HG02610 (cell line): ENCODE data around the gene UBE2J1.
A peak's percentile ranks its signal among the peaks of the same experiment; 100 is the strongest.

Source experiments
- ATAC-seq: cut with Tn5 transposase; IDR thresholded peaks from one replicate; pipeline ENCODE4 v1.9.1; 2021; ENCODE audit warnings: mild to moderate bottlenecking, moderate library complexity; ENCODE audit not compliant: unreplicated experiment

Gene UBE2J1

DNA sequence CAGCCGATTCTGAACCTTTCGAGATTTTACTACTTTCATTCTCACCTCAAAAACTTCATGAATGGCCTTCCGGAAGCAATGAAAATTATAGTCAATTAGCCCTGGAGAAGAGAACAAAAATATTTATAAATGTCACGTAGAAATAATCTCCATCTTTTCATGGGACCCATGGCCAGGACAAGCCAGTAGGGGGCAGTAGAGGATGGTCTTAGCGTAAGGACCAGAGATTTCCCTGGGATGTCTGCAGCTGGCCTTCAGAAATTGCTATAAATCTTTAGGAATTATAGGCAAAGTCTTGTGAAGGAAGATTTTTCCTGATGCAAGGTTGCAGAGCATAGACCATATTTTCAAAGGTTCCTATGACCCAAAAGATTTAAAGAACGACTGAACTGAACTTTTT is 15.6 kb upstream of the UBE2J1 start:
- ATAC-seq: no peak

DNA sequence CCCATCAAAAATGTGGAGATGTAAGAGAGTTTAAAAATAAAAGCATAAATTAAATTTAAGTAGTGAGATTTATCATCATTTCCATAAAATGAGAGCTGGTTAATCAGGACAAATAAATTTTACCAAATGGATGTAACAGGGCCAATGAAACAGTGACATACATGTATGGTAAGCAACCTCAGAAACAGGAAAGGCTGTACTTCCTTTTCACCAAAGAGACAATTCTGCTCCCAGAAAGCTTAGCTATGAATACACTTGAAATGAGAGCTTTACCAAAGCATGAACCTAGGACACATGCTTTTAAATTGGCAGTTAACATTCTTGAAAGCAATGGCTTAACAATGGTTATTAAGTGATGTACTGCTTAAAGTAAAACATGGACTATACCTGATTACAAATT is 12.1 kb upstream of the UBE2J1 start:
- no peak for ATAC-seq

DNA sequence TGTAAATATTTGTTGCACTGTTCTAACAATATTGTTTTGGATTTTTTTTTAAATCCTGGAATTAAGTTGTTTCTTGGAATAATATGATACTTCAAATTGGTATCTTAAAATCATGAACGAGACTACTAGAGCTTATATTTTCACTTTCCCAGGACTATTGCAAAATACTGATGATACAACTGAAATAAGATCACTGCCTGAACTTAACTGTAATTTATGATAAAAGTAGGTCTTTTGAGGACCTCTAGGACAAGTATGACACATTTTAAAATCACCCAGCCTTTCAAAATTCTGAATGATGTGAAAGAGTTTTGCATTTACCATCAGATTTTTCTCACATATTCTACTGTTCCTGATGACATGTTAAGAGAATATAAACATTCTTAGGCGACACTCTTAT is 8.6 kb upstream of the UBE2J1 start:
- ATAC-seq: no peak

DNA sequence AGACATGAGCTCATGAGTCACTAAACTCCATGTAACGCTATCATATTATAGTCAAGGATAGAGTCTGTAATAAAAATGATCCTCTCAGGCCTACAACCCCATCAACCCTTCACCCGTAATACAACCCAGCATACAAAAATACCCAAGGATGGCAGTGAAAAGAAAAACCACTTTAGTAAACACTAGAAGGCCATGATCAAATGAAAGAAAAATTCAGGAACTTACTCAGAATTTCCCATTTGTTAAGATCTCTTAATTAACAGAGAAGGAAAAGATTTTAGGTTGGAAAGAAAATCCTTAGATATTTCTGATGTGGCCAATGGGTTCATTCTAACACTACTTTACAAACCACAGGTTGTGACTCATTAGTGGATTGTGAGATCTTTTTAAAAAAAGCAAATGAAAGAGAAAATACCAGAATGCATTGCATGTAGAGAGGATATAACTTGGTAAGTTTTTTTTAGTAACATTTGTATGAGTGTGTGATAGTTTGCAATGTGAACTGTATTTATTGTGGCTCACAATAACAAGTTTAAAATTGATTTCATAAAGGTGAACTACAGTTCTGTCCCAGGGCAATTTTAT is 8.0 kb upstream of the UBE2J1 start:
- ATAC-seq: peak; percentile 70

DNA sequence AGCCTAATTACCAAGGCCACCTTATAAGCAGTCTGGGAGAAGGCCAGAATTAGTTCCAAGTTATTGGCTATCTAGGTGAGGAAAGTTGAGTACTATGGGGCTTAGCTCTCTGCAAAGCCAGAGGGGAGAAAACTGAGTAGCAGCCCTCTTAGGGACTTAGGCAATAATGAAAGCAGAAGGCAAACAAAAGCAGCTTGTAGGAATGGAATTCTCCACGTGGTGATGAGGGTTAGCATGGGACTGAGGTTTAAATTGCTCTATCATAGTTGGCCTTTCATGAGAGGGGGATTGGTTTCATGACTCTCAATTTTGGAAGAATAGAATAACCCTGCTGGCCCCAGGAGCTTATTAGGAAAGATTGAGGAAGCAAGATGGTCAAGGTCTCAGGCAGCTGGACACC is 7.0 kb upstream of the UBE2J1 start:
- ATAC-seq: no peak

DNA sequence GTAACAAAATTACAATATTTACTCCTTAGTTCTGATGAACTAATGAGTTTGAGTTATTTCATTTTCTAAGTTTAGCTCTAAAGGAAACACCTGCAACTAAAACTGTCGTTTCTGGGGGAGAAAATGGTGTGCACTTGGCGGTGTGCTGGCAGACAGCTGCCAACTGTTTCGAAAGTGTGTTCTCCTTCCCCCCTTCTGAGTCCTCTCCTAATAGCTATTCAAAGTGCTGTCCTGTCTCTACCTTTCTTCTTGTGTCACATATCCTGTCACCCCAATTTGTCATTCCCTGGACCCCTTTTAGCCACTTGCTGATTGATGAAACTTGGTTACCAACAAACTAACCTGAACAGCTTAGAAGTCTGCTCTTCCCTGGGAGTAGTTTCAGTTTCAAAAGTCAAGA is 4.9 kb upstream of the UBE2J1 start:
- peak; percentile 27 for ATAC-seq

DNA sequence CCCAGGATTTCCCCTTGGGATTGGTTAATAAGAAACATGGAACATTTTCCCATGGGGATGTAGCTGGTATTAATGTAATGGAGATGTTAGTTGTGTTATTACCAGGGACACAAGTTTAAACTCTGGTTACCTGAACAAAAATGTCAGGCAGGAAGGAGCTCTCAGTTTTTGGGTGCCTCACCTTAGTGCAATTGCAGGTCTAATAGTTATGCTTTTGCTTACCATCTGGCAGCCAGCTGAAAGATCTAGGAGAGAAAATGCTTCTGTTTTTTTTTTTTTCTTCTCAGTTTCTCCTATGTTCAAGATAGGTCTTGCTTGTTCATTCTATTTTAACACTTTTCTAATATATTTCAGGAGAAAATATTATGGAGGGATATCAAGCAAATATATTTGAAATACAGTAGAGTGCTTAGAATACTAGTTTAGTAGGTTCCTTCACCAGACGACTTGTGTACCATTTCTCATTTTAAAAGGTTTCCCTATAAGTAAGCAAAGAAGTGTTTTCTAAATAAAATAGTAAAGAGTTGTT is 4.2 kb upstream of the UBE2J1 start:
- no peak for ATAC-seq

DNA sequence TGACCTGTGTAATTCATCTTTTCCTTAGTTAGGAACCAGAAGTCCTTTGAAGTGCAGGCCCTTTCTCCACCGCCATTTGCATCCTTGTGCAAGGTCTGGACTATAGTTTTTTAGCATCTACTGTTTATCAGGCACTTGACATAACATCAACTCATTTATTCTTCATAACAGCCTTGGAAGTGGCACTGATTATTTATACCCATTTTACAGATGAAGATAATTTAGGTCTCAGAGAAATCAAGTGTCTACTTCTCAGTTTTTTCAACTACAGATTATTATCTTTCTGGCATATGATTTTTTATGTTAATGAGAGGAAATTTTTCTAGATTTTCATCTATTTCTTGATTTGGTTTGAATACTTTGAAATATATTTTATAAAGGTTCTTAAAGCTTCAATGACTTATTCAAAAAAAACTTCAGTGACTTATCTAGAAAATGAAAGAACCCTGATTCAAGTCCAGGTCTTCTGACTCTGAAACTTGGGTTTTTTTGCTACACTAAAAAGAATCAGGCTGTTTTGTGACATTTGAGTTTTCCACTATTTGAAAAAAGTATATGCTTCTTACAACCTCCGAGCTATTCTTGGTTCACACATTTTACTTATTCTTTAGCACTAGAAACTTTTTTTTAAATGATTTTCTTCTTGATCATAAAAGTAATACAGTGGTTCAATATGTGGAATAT is 3.1 kb upstream of the UBE2J1 start:
- ATAC-seq: no peak

DNA sequence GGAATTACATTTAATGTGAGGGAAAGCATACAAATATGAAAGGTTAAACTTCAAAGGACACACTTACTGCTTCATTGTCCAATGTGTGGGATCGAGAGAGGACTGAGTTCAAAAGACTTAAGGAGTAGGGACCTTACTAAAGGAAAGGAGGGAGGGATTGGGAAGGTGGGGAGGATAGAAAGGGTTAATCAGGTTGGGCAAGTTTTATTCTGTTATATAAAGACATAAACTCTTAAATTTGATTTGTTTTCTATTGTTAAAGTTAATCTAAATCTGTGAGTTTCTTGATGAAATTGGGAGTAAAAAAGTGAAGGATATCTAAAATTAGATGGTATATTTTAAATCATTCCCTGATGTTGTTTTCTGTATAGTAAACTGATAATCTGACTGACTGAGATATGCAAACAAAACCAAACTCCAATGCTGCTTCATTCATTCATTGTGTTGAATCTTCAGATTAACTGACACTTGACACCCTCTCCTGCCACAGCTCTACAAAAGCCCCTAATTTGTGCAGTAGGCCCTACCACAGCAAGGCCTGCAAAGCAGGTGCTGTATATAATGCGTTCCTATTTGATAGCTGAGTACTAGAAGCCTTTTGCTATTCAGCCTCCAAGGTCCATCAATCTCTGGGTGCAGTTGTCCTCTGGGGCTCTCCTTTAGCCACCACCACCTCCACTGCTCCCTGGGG is 1.3 kb upstream of the UBE2J1 start:
- ATAC-seq: no peak

DNA sequence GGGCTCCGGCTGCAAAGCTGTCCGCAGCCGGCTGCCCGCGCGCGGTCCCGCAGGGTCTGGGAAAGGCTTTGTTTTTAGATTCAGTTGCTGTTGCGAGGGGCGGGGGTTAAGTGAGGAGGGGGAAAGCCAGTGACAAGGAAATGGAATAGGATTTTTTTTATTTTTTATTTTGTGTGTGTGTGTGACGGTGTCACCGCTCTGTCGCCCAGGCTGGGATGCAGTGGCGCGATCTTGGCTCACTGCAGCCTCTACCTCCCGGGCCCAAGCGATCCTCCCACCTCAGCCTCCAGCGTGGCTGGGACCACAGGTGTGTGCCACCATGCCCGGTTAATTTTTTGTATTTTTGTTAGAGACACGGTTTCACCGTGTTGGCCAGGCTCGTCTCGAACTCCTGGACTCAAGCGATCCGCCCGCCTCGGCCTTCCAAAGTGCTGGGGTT is 615 bp upstream of the UBE2J1 start:
- ATAC-seq: no peak

DNA sequence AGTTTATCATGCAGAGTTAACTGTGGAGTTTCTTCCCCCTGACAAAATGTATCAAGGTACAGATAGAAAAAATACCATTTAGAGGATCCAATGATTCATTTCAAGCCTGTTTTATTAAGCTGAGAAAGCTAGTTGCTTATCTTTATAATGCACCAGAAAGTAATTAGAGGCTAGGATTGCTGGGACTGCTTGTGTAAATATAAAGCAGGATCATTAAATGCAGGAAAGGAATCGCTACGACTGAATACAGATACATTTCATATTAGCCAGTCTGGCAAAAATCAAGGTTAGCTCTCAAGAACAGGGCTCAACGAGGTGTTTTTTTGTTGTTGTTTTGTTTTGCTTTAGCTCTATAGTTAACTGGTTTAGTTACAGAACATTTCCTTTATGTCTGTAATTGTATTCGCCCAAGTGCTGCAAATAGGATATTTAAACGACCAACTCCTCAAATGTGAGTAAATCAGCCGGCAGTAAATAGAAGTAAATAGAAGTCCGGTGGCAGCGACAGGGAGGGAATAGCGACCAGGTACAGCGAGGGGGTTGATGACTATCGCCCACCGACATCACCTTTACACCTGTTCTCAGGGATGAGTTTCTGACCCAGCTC is 748 bp downstream of the UBE2J1 start:
- ATAC-seq: no peak

DNA sequence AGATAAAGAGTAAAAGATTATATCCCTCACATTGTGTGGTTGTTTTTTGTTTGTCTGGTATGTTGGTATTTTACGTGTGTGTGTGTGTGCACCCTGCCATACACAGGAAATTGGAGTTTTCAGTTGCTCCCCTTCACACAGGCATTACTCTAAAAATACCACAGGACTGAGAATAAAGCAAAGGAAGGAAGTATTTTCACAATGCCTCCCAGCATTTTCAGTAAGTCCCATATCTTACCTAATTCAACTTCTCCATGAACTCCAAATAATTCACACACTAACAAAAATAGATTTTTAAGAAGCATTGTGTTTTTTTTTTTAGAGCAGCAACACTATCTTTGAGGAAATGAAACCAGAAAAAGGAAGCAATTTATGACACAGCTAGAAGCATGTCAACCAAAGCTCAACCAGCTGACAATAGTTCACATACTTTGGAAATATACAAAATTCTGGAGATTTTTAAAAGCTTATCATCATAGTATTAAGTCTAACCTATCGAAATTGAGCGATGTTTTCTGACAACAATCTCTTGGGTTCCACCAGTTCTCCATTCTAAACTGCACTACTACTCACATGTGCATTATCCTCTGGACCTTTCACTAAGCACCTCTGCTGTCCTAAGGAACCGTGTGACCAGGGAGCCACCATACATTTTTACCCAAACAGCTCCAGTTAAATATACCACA is 2.1 kb downstream of the UBE2J1 start:
- ATAC-seq: peak; percentile 37

DNA sequence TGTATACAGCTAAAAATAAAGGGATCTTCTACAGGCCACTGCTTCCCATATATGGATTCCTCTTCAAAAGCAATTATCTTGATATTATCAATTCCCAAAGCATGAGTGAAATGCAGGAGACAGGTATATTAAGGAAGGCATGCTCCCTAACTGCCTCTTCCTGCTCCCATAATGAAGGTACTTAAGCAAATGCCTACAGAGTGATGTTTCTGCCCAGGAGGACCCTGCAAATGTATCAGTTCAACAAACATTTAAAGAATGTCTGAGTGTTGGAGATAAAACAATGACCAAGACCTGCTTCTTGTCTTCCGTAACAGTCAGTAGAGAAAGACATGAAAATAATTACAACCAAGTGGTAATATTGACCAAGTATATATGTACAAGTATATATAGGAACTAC is 4.2 kb downstream of the UBE2J1 start:
- no peak for ATAC-seq

DNA sequence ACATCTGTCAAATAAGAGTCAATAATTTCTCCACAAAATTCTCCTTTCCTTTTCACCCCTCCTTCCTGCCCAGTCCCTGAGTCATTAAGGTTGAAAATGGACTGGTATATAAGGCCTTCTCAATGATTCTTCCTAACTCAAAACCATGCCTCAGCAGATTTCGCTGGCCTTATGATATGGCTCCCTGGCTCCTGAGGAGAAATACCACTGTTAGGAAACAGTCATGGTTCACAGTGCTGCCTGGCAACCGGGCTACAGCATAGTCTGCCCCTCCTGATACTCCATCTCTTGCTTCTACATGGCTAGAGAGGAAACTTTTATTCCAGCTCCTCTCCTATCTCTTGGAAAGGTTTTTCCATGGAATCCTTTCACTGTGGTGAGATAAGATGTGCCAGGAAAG is 4.7 kb downstream of the UBE2J1 start:
- ATAC-seq: no peak

DNA sequence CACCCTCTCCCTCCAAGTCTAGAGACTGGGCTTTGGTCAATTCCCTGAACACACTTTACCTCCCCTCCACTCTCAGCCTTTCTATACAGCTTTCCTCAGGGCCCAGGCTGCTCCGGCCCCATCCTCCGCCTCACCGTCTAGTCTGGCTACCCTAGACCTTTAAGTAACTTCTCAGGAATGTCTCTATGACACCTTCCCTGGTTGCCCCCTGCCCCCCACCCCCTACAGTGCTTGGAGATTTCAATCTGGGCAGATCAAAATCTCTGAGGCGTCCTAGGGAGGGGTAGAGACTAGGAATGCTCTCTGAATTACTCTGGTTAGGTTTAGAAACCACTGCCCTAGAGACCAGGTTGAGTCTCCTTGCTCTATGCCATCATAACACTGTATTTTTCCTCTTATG is 6.1 kb downstream of the UBE2J1 start:
- no peak for ATAC-seq

DNA sequence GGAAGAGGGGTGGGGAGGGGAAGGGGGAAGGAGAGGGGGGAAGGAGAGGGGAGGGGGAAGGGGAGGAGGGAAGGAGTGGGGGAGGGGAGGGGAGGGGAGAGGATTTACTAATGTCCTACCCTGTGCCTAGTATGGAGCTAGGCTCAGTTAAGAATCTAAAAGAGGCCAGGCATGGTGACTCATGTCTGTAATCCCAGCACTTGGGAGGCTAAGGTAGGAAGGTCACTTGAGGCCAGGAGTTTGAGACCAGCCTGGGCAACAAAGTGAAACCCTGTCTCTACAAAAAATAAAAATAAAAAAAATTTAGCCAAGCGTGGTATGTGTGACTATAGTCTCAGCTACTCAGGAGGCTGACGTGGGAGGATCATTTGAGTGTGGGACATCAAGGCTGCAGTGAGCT is 13.0 kb downstream of the UBE2J1 start:
- no peak for ATAC-seq

DNA sequence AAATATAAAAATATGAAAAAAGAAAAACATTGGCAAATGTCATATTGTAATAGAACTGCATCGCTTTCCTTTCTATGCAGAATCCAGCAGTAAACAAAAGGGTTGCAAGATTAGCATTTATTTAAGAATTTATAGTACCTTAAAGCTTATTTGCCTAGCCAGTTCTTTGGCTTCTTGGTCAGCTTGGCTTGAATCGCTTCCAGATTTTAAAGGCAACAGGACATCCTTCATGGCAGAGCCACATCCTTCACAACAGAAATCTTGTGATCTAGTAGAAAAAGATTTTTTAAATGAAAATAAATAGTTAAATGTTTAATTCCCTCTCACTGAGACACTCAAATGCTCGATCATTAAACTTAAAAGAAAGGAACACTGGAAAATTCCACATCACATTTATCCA is 17.4 kb downstream of the UBE2J1 start:
- no peak for ATAC-seq

DNA sequence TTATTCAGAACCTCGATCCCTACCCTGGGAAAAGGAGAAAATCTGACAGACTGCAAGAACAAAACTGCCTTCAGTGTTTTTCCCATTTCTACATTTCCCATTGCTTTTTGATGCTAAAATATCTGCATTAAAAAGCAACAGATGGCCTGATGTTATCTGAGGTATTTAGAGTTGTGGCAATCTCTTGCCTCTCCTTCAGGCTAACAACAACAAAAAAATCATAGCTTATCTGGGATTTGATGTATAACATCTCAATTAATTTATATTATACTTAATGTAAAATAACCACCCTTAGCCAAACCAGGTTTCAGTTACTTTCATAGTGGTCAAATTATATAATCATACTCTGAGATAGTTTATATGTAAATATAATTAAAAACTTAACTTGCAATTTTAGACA is 21.6 kb downstream of the UBE2J1 start:
- no peak for ATAC-seq

DNA sequence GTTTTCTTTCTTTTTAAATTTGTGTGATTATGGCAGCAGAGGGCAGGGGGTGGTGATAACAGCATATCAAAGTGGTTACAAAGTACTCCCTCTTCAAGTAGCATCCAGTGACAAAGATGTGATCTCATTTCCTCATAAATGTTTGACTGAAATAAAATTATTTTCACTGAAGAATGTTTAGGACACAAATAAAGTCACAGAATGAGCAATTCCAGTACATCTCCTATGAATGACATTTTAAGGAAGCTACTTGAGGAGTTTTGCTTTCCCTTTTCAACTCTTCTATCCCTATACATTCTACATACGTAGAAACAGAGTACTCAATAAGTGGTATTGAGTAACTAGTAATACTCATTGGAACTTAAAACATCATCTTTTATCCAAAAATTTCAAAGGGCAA is 23.5 kb downstream of the UBE2J1 start:
- ATAC-seq: no peak

DNA sequence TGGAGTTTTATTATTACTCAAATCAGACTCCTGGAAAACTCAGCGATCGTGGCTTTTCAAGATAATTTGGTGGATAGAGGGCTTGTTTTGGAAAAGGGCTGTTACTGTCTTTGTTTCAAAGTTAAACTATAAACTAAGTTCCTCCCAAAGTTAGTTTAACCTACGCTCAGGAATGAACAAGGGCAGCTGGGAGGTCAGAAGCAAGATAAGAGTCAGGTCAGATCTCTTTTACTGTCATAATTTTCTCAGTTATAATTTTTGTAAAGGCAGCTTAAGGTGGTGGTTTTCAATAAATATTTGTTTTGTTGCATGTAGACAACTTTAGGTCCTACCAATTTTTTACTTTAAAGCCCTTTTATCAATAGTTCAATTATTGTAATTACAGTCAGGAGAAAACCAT is 28.2 kb downstream of the UBE2J1 start:
- no peak for ATAC-seq

DNA sequence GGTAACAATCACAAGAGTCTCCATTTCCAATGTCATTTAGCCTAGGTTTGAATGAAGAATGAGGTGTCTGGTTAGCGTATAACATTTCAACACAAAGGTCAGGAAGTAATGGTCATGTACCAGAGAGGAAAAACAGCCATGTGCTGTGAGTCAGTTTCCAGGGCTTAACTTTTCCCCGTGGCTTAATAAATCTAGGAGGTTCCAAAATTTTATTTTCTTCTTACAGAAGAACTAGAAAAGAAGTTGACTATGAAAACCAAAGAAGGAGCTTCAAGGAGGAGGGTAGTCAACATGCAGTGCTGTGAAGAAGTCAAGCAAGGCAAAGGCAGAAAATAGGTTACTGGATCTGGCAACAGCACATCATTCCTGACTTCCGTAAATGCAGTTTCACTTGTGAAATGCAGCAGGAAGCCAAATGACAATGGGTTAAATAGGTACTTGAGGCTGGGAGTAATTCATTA is 29.0 kb downstream of the UBE2J1 start:
- ATAC-seq: no peak
